Activated CD8-positive, alpha-beta memory T cell treated with anti-CD3 and anti-CD28 coated beads for 36 hours (primary cell): ENCODE results near the gene ARF4. TPM values are rescaled to one million over a fixed set of nuclear protein-coding genes. Genes with fewer than 3 reads are reported as not detected.

Experiments used
- CTCF ChIA-PET: fragments of 350-600 bp; sonication (Branson Sonifier 250); formaldehyde crosslinking; loops from one replicate; lab custom pipeline; 2021; ENCODE audit warnings: antibody characterized with exemption; lab: Charles Lee
- POLR2A ChIA-PET: fragments of 350-600 bp; sonication (Branson Sonifier 250); formaldehyde crosslinking; loops from one replicate; lab custom pipeline; 2021; ENCODE audit warnings: antibody characterized with exemption; lab: Charles Lee
- total RNA-seq, 2 experiments: library from RNA; stranded (reverse); gene quantifications; one replicate each; pipeline ENCODE4 v1.2.3, GENCODE V29; 2021

The ARF4 gene
- total RNA-seq, 2 experiments from 2014 or later: 70.2 to 75.1 TPM

- CTCF ChIA-PET: no interaction called here
- POLR2A ChIA-PET: no interaction called here
These were observed 58.7 kb downstream of the ARF4 start for GRCh38 chr3:57538465-57538864.

- ChIA-PET CTCF (no interaction called here), POLR2A (no interaction called here)
These were observed 67.0 kb downstream of the ARF4 start for GRCh38 chr3:57530071-57530608.

Other genes starting within 250 kb of the ARF4 start
- gene DNAH12, start 53.0 kb downstream of the ARF4 start, total RNA-seq: under 1 TPM in 1 of 2 experiments, not detected in 1; 0.08 TPM
- gene PDE12, start 41.1 kb downstream of the ARF4 start, total RNA-seq: 10 to 100 TPM; 35.1 to 37.5 TPM
- 10 to 100 TPM in 1 of 2 experiments, 1 to 10 TPM in 1; 9.1 to 16.5 TPM for gene DENND6A, start 95.7 kb upstream of the ARF4 start, total RNA-seq
- 10 to 100 TPM; 58.9 to 64.0 TPM for gene SLMAP, start 159.0 kb upstream of the ARF4 start, total RNA-seq